AG10803 (cell line): ENCODE measurements around the gene GBE1.

ENCODE experiments used
- DNase-seq: peaks from one replicate; pipeline ENCODE4 v3.0.0; 2010; ENCODE audit warnings: low read depth
- H3K4me3 ChIP-seq: 2 replicates; pipeline ENCODE4 v1.5.1; 2011; ENCODE audit warnings: mild to moderate bottlenecking, low read length, control low read depth
- CTCF ChIP-seq: conservative IDR thresholded peaks from 2 replicates; pipeline ENCODE4 v1.5.1; 2011; ENCODE audit warnings: mild to moderate bottlenecking, low read length, control low read depth, inconsistent platforms

Gene GBE1

GRCh38 chr3:81663114-81663513 is 98.3 kb downstream of the GBE1 start:
- no peak for DNase-seq
- H3K4me3 ChIP-seq = no peak overlapping the region
- no peak for TF ChIP-seq CTCF

DNA sequence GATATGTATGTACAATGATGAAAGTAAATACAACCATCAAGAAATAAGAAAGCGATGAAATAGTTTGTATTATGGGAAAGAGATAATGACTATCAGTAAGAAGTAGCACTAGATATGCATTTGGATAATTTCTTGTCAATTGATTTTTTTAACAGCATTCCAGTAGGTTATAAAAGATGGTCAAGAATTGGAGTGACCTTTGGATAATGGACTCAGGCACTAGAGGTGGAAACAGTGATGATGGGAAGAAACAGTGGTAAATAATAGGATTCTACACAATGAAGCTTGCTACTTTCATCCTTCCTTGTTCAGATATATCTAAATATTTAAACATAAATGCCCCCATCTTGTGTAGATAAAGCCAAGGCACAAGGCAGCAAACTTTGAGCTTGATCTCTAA is 101.4 kb downstream of the GBE1 start:
- DNase-seq = no peak
- TF ChIP-seq CTCF = no peak
- H3K4me3 ChIP-seq = no peak overlapping the region

- DNase-seq = no peak
- H3K4me3 ChIP-seq = no peak overlapping the region
Measured at GRCh38 chr3:81658322-81658997, 103.0 kb downstream of the GBE1 start.

DNA sequence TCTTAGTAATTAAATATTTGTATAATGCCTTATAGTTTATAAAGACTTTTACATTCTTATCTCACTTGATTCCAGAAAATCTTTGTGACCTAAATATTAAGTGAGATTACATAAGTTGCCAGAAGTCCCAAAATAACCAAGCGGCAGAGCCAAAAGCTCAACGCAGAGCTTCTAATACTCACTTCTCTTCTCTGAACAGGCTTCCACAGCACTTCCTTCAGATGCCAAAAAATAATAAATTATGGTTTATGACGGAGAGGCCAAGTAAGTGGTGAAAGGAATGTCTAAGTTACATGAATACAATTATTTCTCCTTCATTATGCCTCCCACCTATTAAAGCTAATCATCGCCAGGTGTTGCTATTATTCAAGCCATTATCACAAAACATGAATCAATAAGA is 110.3 kb downstream of the GBE1 start:
- no peak overlapping the region for H3K4me3 ChIP-seq
- no peak for DNase-seq
- no peak for TF ChIP-seq CTCF

More at GRCh38 chr3:81658322-81658997, 103.0 kb downstream of the GBE1 start:
- TF ChIP-seq CTCF = no peak

- DNase-seq = no peak
- no peak overlapping the region for H3K4me3 ChIP-seq
- no peak for TF ChIP-seq CTCF
Measured at GRCh38 chr3:81650187-81650586, 111.3 kb downstream of the GBE1 start.

GRCh38 chr3:81645248-81645647 is 116.2 kb downstream of the GBE1 start:
- no peak for DNase-seq
- H3K4me3 ChIP-seq = no peak overlapping the region
- no peak for TF ChIP-seq CTCF

GRCh38 chr3:81643721-81644120 is 117.7 kb downstream of the GBE1 start:
- H3K4me3 ChIP-seq = no peak overlapping the region
- DNase-seq = peak; percentile 16
- TF ChIP-seq CTCF = peak; percentile 35
